HCT116 (cell line): Measurements from ENCODE around the gene MIA3.

Experiments used
- CEBPB ChIP-seq: IDR thresholded peaks from 2 replicates; pipeline ENCODE4 v1.6.1; 2012; ENCODE audit warnings: low read depth
- ELF1 ChIP-seq: IDR thresholded peaks from 2 replicates; pipeline ENCODE4 v1.6.1; 2012; ENCODE audit warnings: low read depth, borderline replicate concordance
- EZH2 ChIP-seq: fragments of 200-600 bp; sonication (generic); IDR thresholded peaks from 2 replicates; pipeline ENCODE4 v1.6.1; 2017; ENCODE audit warnings: antibody characterized with exemption, mixed run types
- JUND ChIP-seq: IDR thresholded peaks from 2 replicates; pipeline ENCODE4 v1.6.1; 2012
- POLR2A ChIP-seq: IDR thresholded peaks from 2 replicates; pipeline ENCODE4 v1.7.0; 2011; ENCODE audit warnings: borderline replicate concordance; ENCODE audit not compliant: insufficient read depth, insufficient read length; ENCODE audit errors: extremely low read depth
- POLR2AphosphoS5 ChIP-seq: IDR thresholded peaks from 2 replicates; pipeline ENCODE4 v1.6.1; 2011; ENCODE audit warnings: mild to moderate bottlenecking, low read depth, low read length, moderate library complexity
- ZNF274 ChIP-seq: fragments of 200-500 bp; sonication (Bioruptor generic); IDR thresholded peaks from 2 replicates; pipeline ENCODE4 v1.6.1; 2014; ENCODE audit warnings: mild to moderate bottlenecking, low read depth, low read length, inconsistent platforms
- TF ChIP-seq, protein P1 (sequence below), 3 experiments: fragments of 200-600 bp in 1 of 3; sonication (generic) in 1 of 3; IDR thresholded peaks in 2 of 3; conservative IDR thresholded peaks in 1 of 3; 2 replicates each; pipeline ENCODE4 v1.5.1; 2012 to 2017; ENCODE audit warnings: low read depth in 2 of 3, low read length in 2 of 3, antibody characterized with exemption in 1 of 3, borderline replicate concordance in 1 of 3, control low read depth in 1 of 3, mild to moderate bottlenecking in 1 of 3, mixed read lengths in 1 of 3, mixed run types in 1 of 3, moderate library complexity in 1 of 3; ENCODE audit not compliant: insufficient read depth in 1 of 3
- TF ChIP-seq, protein P2 (sequence below): IDR thresholded peaks from 2 replicates; pipeline ENCODE4 v1.6.1; 2011; ENCODE audit warnings: mild to moderate bottlenecking, low read length, moderate library complexity; ENCODE audit not compliant: insufficient replicate concordance; ENCODE audit errors: extremely low read depth

DNA sequence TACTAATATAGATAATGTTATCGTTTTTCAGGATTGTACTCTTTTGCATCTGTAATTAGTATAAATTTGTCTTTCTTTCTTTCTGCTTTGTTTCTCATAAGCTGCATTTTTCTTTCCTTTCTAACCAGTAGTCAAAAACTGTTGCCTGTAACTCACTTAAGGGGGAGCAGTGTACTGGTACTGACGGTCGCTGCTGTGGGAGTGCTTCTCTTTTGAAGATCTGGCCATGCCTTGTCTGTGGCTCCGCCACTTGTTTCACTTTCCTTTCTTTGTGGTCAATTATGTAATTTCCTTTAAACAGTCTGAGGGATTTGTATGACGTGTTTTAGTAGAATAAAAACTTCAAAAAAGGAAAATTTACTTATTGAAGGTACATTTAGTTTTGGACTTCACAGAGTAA is 37.0 kb downstream of the MIA3 start:
- TF ChIP-seq, protein P1, sequence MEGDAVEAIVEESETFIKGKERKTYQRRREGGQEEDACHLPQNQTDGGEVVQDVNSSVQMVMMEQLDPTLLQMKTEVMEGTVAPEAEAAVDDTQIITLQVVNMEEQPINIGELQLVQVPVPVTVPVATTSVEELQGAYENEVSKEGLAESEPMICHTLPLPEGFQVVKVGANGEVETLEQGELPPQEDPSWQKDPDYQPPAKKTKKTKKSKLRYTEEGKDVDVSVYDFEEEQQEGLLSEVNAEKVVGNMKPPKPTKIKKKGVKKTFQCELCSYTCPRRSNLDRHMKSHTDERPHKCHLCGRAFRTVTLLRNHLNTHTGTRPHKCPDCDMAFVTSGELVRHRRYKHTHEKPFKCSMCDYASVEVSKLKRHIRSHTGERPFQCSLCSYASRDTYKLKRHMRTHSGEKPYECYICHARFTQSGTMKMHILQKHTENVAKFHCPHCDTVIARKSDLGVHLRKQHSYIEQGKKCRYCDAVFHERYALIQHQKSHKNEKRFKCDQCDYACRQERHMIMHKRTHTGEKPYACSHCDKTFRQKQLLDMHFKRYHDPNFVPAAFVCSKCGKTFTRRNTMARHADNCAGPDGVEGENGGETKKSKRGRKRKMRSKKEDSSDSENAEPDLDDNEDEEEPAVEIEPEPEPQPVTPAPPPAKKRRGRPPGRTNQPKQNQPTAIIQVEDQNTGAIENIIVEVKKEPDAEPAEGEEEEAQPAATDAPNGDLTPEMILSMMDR (IDR thresholded peaks at IDR 0.05 in 2 of 3, conservative IDR thresholded peaks at IDR 0.05 in 1 of 3; ENCODE audit: borderline replicate concordance in 1 of 3, insufficient read depth in 1 of 3, low read depth in 2 of 3, low read length in 2 of 3) = no peak
- TF ChIP-seq POLR2A = no peak
- no peak for TF ChIP-seq ZNF274
- TF ChIP-seq CEBPB = no peak
- no peak for TF ChIP-seq EZH2
- TF ChIP-seq, protein P2, sequence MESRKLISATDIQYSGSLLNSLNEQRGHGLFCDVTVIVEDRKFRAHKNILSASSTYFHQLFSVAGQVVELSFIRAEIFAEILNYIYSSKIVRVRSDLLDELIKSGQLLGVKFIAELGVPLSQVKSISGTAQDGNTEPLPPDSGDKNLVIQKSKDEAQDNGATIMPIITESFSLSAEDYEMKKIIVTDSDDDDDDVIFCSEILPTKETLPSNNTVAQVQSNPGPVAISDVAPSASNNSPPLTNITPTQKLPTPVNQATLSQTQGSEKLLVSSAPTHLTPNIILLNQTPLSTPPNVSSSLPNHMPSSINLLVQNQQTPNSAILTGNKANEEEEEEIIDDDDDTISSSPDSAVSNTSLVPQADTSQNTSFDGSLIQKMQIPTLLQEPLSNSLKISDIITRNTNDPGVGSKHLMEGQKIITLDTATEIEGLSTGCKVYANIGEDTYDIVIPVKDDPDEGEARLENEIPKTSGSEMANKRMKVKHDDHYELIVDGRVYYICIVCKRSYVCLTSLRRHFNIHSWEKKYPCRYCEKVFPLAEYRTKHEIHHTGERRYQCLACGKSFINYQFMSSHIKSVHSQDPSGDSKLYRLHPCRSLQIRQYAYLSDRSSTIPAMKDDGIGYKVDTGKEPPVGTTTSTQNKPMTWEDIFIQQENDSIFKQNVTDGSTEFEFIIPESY = no peak
- no peak for TF ChIP-seq POLR2AphosphoS5
- no peak for TF ChIP-seq ELF1
- TF ChIP-seq JUND = no peak
